H1 (cell line): Measurements from ENCODE around the gene SOAT2. TPM values are rescaled to one million over a fixed set of nuclear protein-coding genes. Genes with fewer than 3 reads are reported as not detected.
A peak's percentile ranks its signal among the peaks of the same experiment; 100 is the strongest.

Experiments
- CTCF ChIA-PET: fragments of 300-600 bp; sonication (Branson Sonifier 250); formaldehyde crosslinking; loops from one replicate; lab custom pipeline; 2021; ENCODE audit not compliant: partially characterized antibody; lab: Charles Lee
- POLR2A ChIA-PET: fragments of 300-600 bp; sonication (Branson Sonifier 250); formaldehyde crosslinking; loops from one replicate; lab custom pipeline; 2021; ENCODE audit warnings: inconsistent platforms; ENCODE audit not compliant: partially characterized antibody; lab: Charles Lee
- DNase-seq, 2 experiments: peaks; one replicate each; pipeline versions ENCODE4 v3.0.0 to v3.0.0-alpha.2; 2010 to 2022; ENCODE audit warnings: low spot score in 2 of 2, low read depth in 1 of 2, mixed read lengths in 1 of 2
- FAIRE-seq: peaks from 2 replicates; lab custom pipeline; 2011; peaks lifted over from hg19 to GRCh38; lab: Jason Lieb, UNC
- H2AFZ ChIP-seq: 2 replicates; pipeline ENCODE4 v1.8.1; 2012; ENCODE audit warnings: low read length, inconsistent platforms
- H2AK5ac ChIP-seq: 2 replicates; pipeline ENCODE4 v1.6.1; 2013; ENCODE audit warnings: low read depth, low read length
- H2BK120ac ChIP-seq: replicated peaks from 2 replicates; pipeline ENCODE3; 2013; ENCODE audit warnings: low read depth, low read length, inconsistent platforms
- H2BK12ac ChIP-seq: 2 replicates; pipeline ENCODE4 v1.6.1; 2013; ENCODE audit warnings: low read depth, low read length
- H2BK15ac ChIP-seq: 2 replicates; pipeline ENCODE4 v1.6.1; 2013; ENCODE audit warnings: low read length
- H2BK20ac ChIP-seq: 2 replicates; pipeline ENCODE4 v1.6.1; 2013; ENCODE audit warnings: low read length
- H2BK5ac ChIP-seq: 2 replicates; pipeline ENCODE4 v1.6.1; 2013; ENCODE audit warnings: low read depth, low read length
- H3K14ac ChIP-seq: 2 replicates; pipeline ENCODE4 v1.6.1; 2013; ENCODE audit warnings: inconsistent platforms; ENCODE audit not compliant: insufficient read length
- H3K18ac ChIP-seq: 2 replicates; pipeline ENCODE4 v1.6.1; 2013; ENCODE audit warnings: low read length; ENCODE audit errors: extremely low read depth
- H3K23ac ChIP-seq: 2 replicates; pipeline ENCODE4 v1.6.1; 2013; ENCODE audit warnings: inconsistent platforms; ENCODE audit not compliant: insufficient read length
- H3K23me2 ChIP-seq: 2 replicates; pipeline ENCODE4 v1.6.1; 2013; ENCODE audit warnings: low read depth, low read length
- H3K27ac ChIP-seq: 2 replicates; pipeline ENCODE4 v1.6.1; 2011; ENCODE audit warnings: low read depth, low read length, inconsistent platforms
- H3K27me3 ChIP-seq, 4 experiments: replicated peaks in 1 of 4; 1 replicate in 1 of 4; 2 replicates in 3 of 4; pipeline versions ENCODE4 v1.6.1 to v1.8.1; 2011 to 2013; ENCODE audit warnings: low read length in 3 of 4, mild to moderate bottlenecking in 3 of 4, inconsistent platforms in 2 of 4, mixed read lengths in 2 of 4, moderate library complexity in 1 of 4; ENCODE audit not compliant: control insufficient read depth in 3 of 4, insufficient read depth in 3 of 4; ENCODE audit errors: extremely low read depth in 1 of 4
- H3K36me3 ChIP-seq, 4 experiments: 2 replicates each; pipeline versions ENCODE4 v1.6.1 to v1.8.1; 2011 to 2013; ENCODE audit warnings: mild to moderate bottlenecking in 4 of 4, low read length in 3 of 4, moderate library complexity in 2 of 4, control low read depth in 1 of 4, inconsistent platforms in 1 of 4; ENCODE audit not compliant: insufficient read depth in 4 of 4, control insufficient read depth in 2 of 4
- H3K4ac ChIP-seq: replicated peaks from 2 replicates; pipeline ENCODE3; 2013; ENCODE audit warnings: low read length, low read depth, mixed read lengths, inconsistent platforms; ENCODE audit not compliant: insufficient read length
- H3K4me1 ChIP-seq, 4 experiments: replicated peaks in 1 of 4; 1 replicate in 1 of 4; 2 replicates in 3 of 4; pipeline versions ENCODE4 v1.6.1 to v1.8.1; 2011 to 2013; ENCODE audit warnings: low read length in 3 of 4, inconsistent platforms in 2 of 4, mixed read lengths in 1 of 4; ENCODE audit not compliant: insufficient read depth in 4 of 4, control insufficient read depth in 3 of 4
- H3K4me2 ChIP-seq, 2 experiments: 2 replicates each; pipeline versions ENCODE4 v1.6.1 to v1.8.1; 2011 to 2013; ENCODE audit warnings: low read depth in 2 of 2, low read length in 2 of 2, control low read depth in 1 of 2, inconsistent platforms in 1 of 2, mild to moderate bottlenecking in 1 of 2; ENCODE audit not compliant: insufficient read depth in 1 of 2
- H3K4me3 ChIP-seq, 4 experiments: fragments of 200-600, 300-600 bp in 1 of 4; sonication (generic), shearing (Covaris generic), sonication (Bioruptor Twin) in 1 of 4; 2 replicates each; pipeline versions ENCODE4 v1.5.1 to v1.8.1; 2011 to 2016; ENCODE audit warnings: low read length in 4 of 4, low read depth in 3 of 4, control low read depth in 2 of 4, inconsistent platforms in 2 of 4, mild to moderate bottlenecking in 2 of 4, mixed read lengths in 1 of 4, moderate library complexity in 1 of 4; ENCODE audit not compliant: insufficient read depth in 2 of 4; ENCODE audit errors: extremely low read depth in 1 of 4
- H3K56ac ChIP-seq: replicated peaks from 2 replicates; pipeline ENCODE3; 2013; ENCODE audit warnings: low read depth, mild to moderate bottlenecking, mixed read lengths, low read length, inconsistent platforms; ENCODE audit not compliant: insufficient read length
- H3K79me1 ChIP-seq: 2 replicates; pipeline ENCODE4 v1.6.1; 2013; ENCODE audit warnings: low read depth, low read length, control low read depth
- H3K79me2 ChIP-seq, 2 experiments: 2 replicates each; pipeline versions ENCODE4 v1.6.1 to v1.8.1; 2012 to 2013; ENCODE audit warnings: low read length in 2 of 2, mild to moderate bottlenecking in 2 of 2, inconsistent platforms in 1 of 2; ENCODE audit not compliant: insufficient read depth in 2 of 2, control insufficient read depth in 1 of 2
- H3K9ac ChIP-seq, 4 experiments: replicated peaks in 1 of 4; 1 replicate in 1 of 4; 2 replicates in 3 of 4; pipeline versions ENCODE4 v1.6.1 to v1.8.1; 2011 to 2013; ENCODE audit warnings: low read depth in 3 of 4, low read length in 3 of 4, control low read depth in 2 of 4, mild to moderate bottlenecking in 2 of 4, moderate library complexity in 2 of 4, inconsistent platforms in 1 of 4; ENCODE audit errors: extremely low read depth in 1 of 4
- H3K9me3 ChIP-seq, 2 experiments: 2 replicates each; pipeline versions ENCODE4 v1.6.1 to v1.8.1; 2012 to 2013; ENCODE audit warnings: mild to moderate bottlenecking in 2 of 2, moderate library complexity in 2 of 2, control low read depth in 1 of 2, inconsistent platforms in 1 of 2, low read depth in 1 of 2, low read length in 1 of 2, mixed read lengths in 1 of 2; ENCODE audit not compliant: insufficient read depth in 2 of 2
- H4K20me1 ChIP-seq, 2 experiments: replicated peaks in 1 of 2; 2 replicates each; pipeline versions ENCODE3 to v1.8.1; 2011 to 2013; ENCODE audit warnings: inconsistent platforms in 2 of 2, low read length in 2 of 2, mild to moderate bottlenecking in 1 of 2; ENCODE audit not compliant: insufficient read depth in 2 of 2, control insufficient read depth in 1 of 2
- H4K5ac ChIP-seq: 2 replicates; pipeline ENCODE4 v1.6.1; 2013; ENCODE audit warnings: low read length, low read depth, mixed read lengths, inconsistent platforms; ENCODE audit not compliant: insufficient read length
- H4K8ac ChIP-seq: 2 replicates; pipeline ENCODE4 v1.8.0; 2013; ENCODE audit warnings: mild to moderate bottlenecking, moderate library complexity, low read length, inconsistent platforms; ENCODE audit not compliant: insufficient read depth; ENCODE audit errors: extremely low read depth
- H4K91ac ChIP-seq: replicated peaks from 2 replicates; pipeline ENCODE3; 2013; ENCODE audit warnings: low read length, mixed read lengths, inconsistent platforms; ENCODE audit not compliant: insufficient read length
- ASH2L ChIP-seq: fragments of 200-600, 300-600 bp; sonication (generic); IDR thresholded peaks from one replicate; pipeline ENCODE4 v1.7.1; 2017; ENCODE audit warnings: low read length
- ATF3 ChIP-seq: IDR thresholded peaks from 2 replicates; pipeline ENCODE4 v1.6.1; 2011; ENCODE audit warnings: low read depth, mild to moderate bottlenecking, low read length; ENCODE audit not compliant: insufficient read depth
- BACH1 ChIP-seq: IDR thresholded peaks from 2 replicates; pipeline ENCODE4 v1.6.1; 2012; ENCODE audit warnings: low read length, improper control_type of control experiment
- BRCA1 ChIP-seq: IDR thresholded peaks from 2 replicates; pipeline ENCODE4 v1.6.1; 2012; ENCODE audit warnings: low read depth, low read length, improper control_type of control experiment
- CREB1 ChIP-seq: IDR thresholded peaks from 2 replicates; pipeline ENCODE4 v1.6.1; 2012; ENCODE audit warnings: inconsistent platforms
- CTBP2 ChIP-seq: IDR thresholded peaks from 2 replicates; pipeline ENCODE4 v1.7.0; 2011; ENCODE audit warnings: borderline replicate concordance, mild to moderate bottlenecking, moderate library complexity, mixed read lengths, low read length; ENCODE audit not compliant: insufficient read depth, insufficient read length
- FOSL1 ChIP-seq: IDR thresholded peaks from 2 replicates; pipeline ENCODE4 v1.6.1; 2011; ENCODE audit warnings: mild to moderate bottlenecking, low read depth, low read length, moderate library complexity; ENCODE audit not compliant: insufficient read depth
- KDM4A ChIP-seq: IDR thresholded peaks from one replicate; pipeline ENCODE4 v1.7.1; 2012; ENCODE audit warnings: low read depth, mild to moderate bottlenecking, moderate library complexity, low read length, inconsistent platforms; ENCODE audit not compliant: severe bottlenecking
- NRF1 ChIP-seq: IDR thresholded peaks from 2 replicates; pipeline ENCODE4 v1.6.1; 2011; ENCODE audit warnings: mild to moderate bottlenecking, low read depth, low read length, improper control_type of control experiment
- SP1 ChIP-seq: IDR thresholded peaks from 2 replicates; pipeline ENCODE4 v1.6.1; 2011; ENCODE audit warnings: low read depth, low read length
- TAF1 ChIP-seq: IDR thresholded peaks from 2 replicates; pipeline ENCODE4 v1.6.1; 2011; ENCODE audit warnings: mild to moderate bottlenecking, low read depth, low read length
- WGBS, 2 experiments: shearing (Covaris generic) in 1 of 2; methylation state at CpG; one replicate each; pipeline versions ENCODE4 v1.1.6 to v1.1.7; 2013 to 2015; ENCODE audit warnings: low lambda C conversion rate in 2 of 2, mixed read lengths in 2 of 2, inconsistent platforms in 1 of 2, low coverage in 1 of 2, missing lambda C conversion rate in 1 of 2; ENCODE audit not compliant: insufficient replicate concordance in 2 of 2, insufficient coverage in 1 of 2, insufficient read length in 1 of 2; ENCODE audit errors: extremely low coverage in 1 of 2, missing lambda C conversion rate in 1 of 2; 5-methylcytosine and 5-hydroxymethylcytosine counted together
- polyA plus RNA-seq, 7 experiments: library from polyadenylated mRNA; depleted of rRNA in 3 of 7; stranded (reverse) in 5 of 7; unstranded in 2 of 7; fragments of >200 nt in 5 of 7; fragments of 200-250 nt in 2 of 7; gene quantifications; 1 replicate in 5 of 7; 2 replicates in 1 of 7; 4 replicates in 1 of 7; pipeline versions ENCODE4 v1.2.1 to v1.2.3, GENCODE V29; 2011 to 2013; ENCODE audit warnings: missing spikeins in 2 of 7, mixed read lengths in 2 of 7
- total RNA-seq: library from RNA; stranded (reverse); fragmentation: NEBNext Ultra II Directional; extraction: Animal tissue kit (Norgen Biotek cat#: 25700); gene quantifications from 2 replicates; pipeline ENCODE4 v1.2.1, GENCODE V29; 2021

The SOAT2 gene
- total and polyA plus RNA-seq, 2 of the 8 experiments (the other 6 are each of a cell fraction or from before 2014, with no cell fraction given) = 0.08 TPM; not detected in 1

- H3K23ac ChIP-seq = no peak overlapping the region
- no peak overlapping the region for H3K56ac ChIP-seq
- no peak overlapping the region for H4K8ac ChIP-seq
- no peaks in the 10 kb centered on the region for H3K79me2 ChIP-seq
- H4K20me1 ChIP-seq = peaks cover 0 to 2% of the 10 kb centered on the region in 2 experiments
- peaks cover 0 to 5% (median 2%) of the 10 kb centered on the region in 4 experiments; a peak in 3 of 7 replicates for H3K27me3 ChIP-seq
- H3K18ac ChIP-seq = no peak overlapping the region
- no peak overlapping the region for H2BK5ac ChIP-seq
- CTCF ChIA-PET = interaction anchor here (0.6 to 22.4 kb wide), 23 partner anchors 8 to 804 kb away, joined by 3 to 531 read pairs (median 4); partner anchors contain the start of genes AAAS, ESPL1, IGFBP6 and SOAT2
- FAIRE-seq = no peak
- no peak overlapping the region for H3K4ac ChIP-seq
- H2BK12ac ChIP-seq = peak overlapping the region; percentile 50; the same call in 1 of the 2 replicates
- H3K27ac ChIP-seq = no peak overlapping the region; the same call in 1 of the 2 replicates
- H3K9ac ChIP-seq = no peak overlapping the region
- H3K9me3 ChIP-seq = no peaks in the 10 kb centered on the region
- 84% methylated on average over 19 of the region's 20 CpGs; no CpG with 5 or more reads in 1 of the 2 experiments for WGBS, 2 experiments
- POLR2A ChIA-PET = interaction anchor here (0.6 to 5.9 kb wide), 14 partner anchors 8 to 244 kb away, joined by 3 to 26 read pairs (median 4); partner anchors contain the start of genes RARG, SPRYD3 and TNS2
- no peak overlapping the region; the same call in 1 of the 2 replicates for H2BK20ac ChIP-seq
- H3K14ac ChIP-seq = no peak overlapping the region
- no peak overlapping the region for H2BK120ac ChIP-seq
- no peak overlapping the region for H3K4me3 ChIP-seq
- no peak overlapping the region for H4K5ac ChIP-seq
- no peak overlapping the region for H2AK5ac ChIP-seq
- no peaks in the 10 kb centered on the region for H3K79me1 ChIP-seq
- no peak overlapping the region for H3K4me2 ChIP-seq
- peaks cover 0 to 7% (median 0%) of the 10 kb centered on the region in 4 experiments; a peak in 2 of 7 replicates for H3K4me1 ChIP-seq
- H2BK15ac ChIP-seq = no peak overlapping the region
- no peaks in the 10 kb centered on the region for H3K23me2 ChIP-seq
- DNase-seq = no peak
- H4K91ac ChIP-seq = no peak overlapping the region
- H3K36me3 ChIP-seq = no peaks in the 10 kb centered on the region
- no peak overlapping the region for H2AFZ ChIP-seq
- TF ChIP-seq CTBP2 = no peak
- TF ChIP-seq TAF1 = no peak
- no peak for TF ChIP-seq BRCA1
- TF ChIP-seq CREB1 = no peak
- TF ChIP-seq ATF3 = no peak
- no peak for TF ChIP-seq KDM4A
- no peak for TF ChIP-seq NRF1
- no peak for TF ChIP-seq BACH1
- TF ChIP-seq FOSL1 = no peak
- no peak for TF ChIP-seq ASH2L
- no peak for TF ChIP-seq SP1
These were observed 41.0 kb upstream of the SOAT2 start for GRCh38 chr12:53062011-53062961.
